Measurements from ENCODE around the gene ATPAF2. TPM values are rescaled to one million over a fixed set of nuclear protein-coding genes. Genes with fewer than 3 reads are reported as not detected.

The ATPAF2 gene
- total RNA-seq, 3 donors from 2014 or later (not counting 1 experiment from before 2014, with no cell fraction given) = 31.4 to 43.4 (median 41.5) TPM

DNA sequence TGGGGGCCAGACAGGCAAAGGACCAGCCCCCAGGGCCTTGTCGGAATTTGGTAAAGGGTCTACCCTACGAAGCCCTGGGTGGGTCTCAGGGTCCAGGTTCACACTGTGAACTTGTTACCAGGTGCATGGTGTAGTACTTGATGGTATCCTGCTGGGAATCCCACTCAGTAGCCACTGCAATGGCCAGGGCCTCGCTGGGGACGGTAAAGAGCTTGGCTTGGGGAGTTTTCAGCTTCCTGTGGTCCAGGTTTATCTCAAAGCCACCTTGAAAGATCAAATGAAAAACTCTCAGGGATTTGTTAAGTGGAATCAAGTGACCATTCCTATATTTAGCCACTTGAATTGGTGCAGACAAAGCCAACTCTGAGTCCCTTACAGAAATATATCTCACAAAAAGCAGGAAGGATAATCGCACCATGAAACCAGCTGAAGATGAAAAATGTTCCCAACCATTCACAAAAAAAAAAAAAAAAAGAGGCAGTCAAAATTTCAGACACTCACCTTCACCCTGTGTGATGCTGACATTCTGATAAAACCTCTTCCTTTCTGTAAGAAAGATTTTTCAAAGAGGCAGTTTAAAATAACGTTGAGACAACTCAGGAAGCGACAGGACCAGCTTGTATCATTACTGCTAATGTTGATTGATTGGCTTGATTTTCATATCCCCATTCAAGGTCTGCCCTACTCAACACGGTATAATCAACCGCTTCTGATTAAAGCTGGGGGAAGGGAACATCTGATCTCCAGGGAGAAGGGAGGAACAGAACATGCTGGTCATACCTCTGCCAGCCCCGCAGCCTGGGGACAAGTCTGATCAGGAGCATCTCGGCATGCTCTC, 10.6 kb downstream of the ATPAF2 start:
- Mint-ChIP-seq H3K9me3 (no peaks in the 10 kb centered on the region), H3K4me1 (peaks cover under 1 to 11% of the 10 kb centered on the region in 2 donors), H3K27ac (no peak overlapping the region), H3K4me3 (no peak overlapping the region), H3K36me3 (no peaks in the 10 kb centered on the region), H3K27me3 (ENCODE audit: low read depth in 2 of 2) (no peaks in the 10 kb centered on the region)
- 96% methylated on average over 7 of the region's 11 CpGs for WGBS (ENCODE audit: insufficient coverage)
- ATAC-seq (no peak), DNase-seq (no peak)
- Histone ChIP-seq H3K4me1 (ENCODE audit: control insufficient read depth, insufficient read depth, low read length) (peaks cover 14% of the 10 kb centered on the region), H3K27me3 (ENCODE audit: control insufficient read depth, insufficient read depth, low read length) (no peaks in the 10 kb centered on the region), H3K4me3 (ENCODE audit: low read length) (no peak overlapping the region), H3K27ac (ENCODE audit: low read length) (no peak overlapping the region), H3K36me3 (ENCODE audit: control insufficient read depth, insufficient read depth, low read length) (peaks cover 24% of the 10 kb centered on the region), H3K9me3 (ENCODE audit: control insufficient read depth, insufficient read depth, low read length) (no peaks in the 10 kb centered on the region)
- TF ChIP-seq, protein P1, sequence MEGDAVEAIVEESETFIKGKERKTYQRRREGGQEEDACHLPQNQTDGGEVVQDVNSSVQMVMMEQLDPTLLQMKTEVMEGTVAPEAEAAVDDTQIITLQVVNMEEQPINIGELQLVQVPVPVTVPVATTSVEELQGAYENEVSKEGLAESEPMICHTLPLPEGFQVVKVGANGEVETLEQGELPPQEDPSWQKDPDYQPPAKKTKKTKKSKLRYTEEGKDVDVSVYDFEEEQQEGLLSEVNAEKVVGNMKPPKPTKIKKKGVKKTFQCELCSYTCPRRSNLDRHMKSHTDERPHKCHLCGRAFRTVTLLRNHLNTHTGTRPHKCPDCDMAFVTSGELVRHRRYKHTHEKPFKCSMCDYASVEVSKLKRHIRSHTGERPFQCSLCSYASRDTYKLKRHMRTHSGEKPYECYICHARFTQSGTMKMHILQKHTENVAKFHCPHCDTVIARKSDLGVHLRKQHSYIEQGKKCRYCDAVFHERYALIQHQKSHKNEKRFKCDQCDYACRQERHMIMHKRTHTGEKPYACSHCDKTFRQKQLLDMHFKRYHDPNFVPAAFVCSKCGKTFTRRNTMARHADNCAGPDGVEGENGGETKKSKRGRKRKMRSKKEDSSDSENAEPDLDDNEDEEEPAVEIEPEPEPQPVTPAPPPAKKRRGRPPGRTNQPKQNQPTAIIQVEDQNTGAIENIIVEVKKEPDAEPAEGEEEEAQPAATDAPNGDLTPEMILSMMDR (IDR thresholded peaks at IDR 0.05) = no peak
- intact Hi-C loops (cut with micrococcal nuclease) = no loop called here

DNA sequence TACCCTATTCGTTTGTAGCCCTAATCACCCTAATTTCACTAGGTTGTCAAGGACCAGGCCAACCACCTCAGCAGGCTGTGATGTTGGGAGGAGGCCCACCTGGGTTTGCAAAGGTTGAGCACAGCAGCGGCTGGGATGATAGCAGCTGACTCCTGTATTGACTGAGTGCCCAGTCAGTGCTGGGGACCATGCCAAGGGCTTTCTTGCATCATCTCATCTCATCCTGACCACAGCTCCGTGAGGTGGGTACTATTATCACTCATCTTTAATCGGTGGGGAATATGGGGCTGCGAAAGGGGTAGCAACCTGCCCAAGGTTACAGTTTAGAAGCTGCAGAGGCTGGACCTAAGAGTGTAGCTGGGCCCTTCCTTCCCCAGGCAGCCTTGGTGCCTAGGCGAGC, 11.7 kb downstream of the ATPAF2 start:
- ATAC-seq (no peak), DNase-seq (no peak)
- no peak overlapping the region for H3K4me3 ChIP-seq (ENCODE audit: low read length)
- no peaks in the 10 kb centered on the region for H3K9me3 Mint-ChIP-seq
- no peaks in the 10 kb centered on the region for H3K36me3 Mint-ChIP-seq
- H3K27ac Mint-ChIP-seq = no peak overlapping the region
- TF ChIP-seq, protein P1 (IDR thresholded peaks at IDR 0.05) = no peak
- 95% methylated on average over 4 of the region's 6 CpGs for WGBS (ENCODE audit: insufficient coverage)
- no peak overlapping the region for H3K4me3 Mint-ChIP-seq
- no peaks in the 10 kb centered on the region for H3K27me3 Mint-ChIP-seq (ENCODE audit: low read depth in 2 of 2)
- peaks cover 14% of the 10 kb centered on the region for H3K4me1 ChIP-seq (ENCODE audit: control insufficient read depth, insufficient read depth, low read length)
- intact Hi-C loops (cut with micrococcal nuclease) = no loop called here
- peaks cover 0 to 4% of the 10 kb centered on the region in 2 donors for H3K4me1 Mint-ChIP-seq
- H3K27ac ChIP-seq (ENCODE audit: low read length) = no peak overlapping the region
- H3K27me3 ChIP-seq (ENCODE audit: control insufficient read depth, insufficient read depth, low read length) = no peaks in the 10 kb centered on the region
- H3K9me3 ChIP-seq (ENCODE audit: control insufficient read depth, insufficient read depth, low read length) = no peaks in the 10 kb centered on the region
- H3K36me3 ChIP-seq (ENCODE audit: control insufficient read depth, insufficient read depth, low read length) = peaks cover 24% of the 10 kb centered on the region

DNA sequence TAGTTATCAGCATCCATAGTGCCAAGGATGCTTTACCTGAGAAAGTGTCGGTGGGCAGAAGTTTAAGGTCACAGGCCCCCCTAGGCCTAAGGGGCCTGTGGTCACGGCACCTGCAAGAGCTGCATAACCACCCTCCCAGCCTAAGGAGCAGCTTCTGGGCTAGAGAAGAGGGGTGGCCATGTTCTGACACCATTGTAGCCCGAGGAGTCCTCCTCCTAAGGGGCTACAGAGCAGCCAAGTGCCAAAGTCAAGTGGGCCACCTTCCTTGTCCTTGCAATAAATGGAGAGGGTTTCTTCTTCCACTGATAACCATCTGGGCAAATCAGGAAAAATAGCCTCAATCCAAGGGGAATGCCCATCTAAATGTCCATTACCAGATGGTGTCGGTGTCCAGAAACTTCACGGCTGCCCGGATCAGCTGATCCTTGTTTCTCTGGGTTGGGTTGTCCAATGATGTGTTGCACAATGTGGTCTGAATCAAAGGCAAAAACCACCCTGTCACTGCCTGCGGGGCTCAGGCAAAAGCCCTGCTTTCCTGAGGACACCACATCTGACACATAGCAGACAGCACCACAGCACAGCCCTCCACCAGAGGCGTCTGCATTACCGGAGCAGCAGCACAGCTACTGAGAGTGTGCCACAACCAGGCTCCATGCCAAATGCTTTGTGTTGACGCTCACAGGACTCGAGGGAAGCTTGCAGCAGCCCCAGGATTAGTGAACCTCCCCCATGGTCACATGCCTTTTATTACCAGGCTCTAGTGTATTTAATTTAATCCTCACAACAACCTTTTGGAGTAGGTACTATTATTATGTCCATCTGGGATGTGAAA, 12.8 kb downstream of the ATPAF2 start:
- Histone ChIP-seq H3K27me3 (ENCODE audit: control insufficient read depth, insufficient read depth, low read length) (no peaks in the 10 kb centered on the region), H3K4me1 (ENCODE audit: control insufficient read depth, insufficient read depth, low read length) (peaks cover 14% of the 10 kb centered on the region), H3K9me3 (ENCODE audit: control insufficient read depth, insufficient read depth, low read length) (no peaks in the 10 kb centered on the region), H3K4me3 (ENCODE audit: low read length) (no peak overlapping the region), H3K27ac (ENCODE audit: low read length) (no peak overlapping the region), H3K36me3 (ENCODE audit: control insufficient read depth, insufficient read depth, low read length) (peaks cover 31% of the 10 kb centered on the region)
- H3K9me3 Mint-ChIP-seq = no peaks in the 10 kb centered on the region
- H3K27ac Mint-ChIP-seq = no peak overlapping the region
- no peaks in the 10 kb centered on the region for H3K27me3 Mint-ChIP-seq (ENCODE audit: low read depth in 2 of 2)
- peaks cover 0 to 4% of the 10 kb centered on the region in 2 donors for H3K4me1 Mint-ChIP-seq
- TF ChIP-seq, protein P1 (IDR thresholded peaks at IDR 0.05) = no peak
- intact Hi-C loops (cut with micrococcal nuclease) = no loop called here
- peak; percentile 53 to 83 (median 53) for ATAC-seq
- H3K36me3 Mint-ChIP-seq = no peaks in the 10 kb centered on the region
- peak in 1 of 2 donors; percentile 68 for DNase-seq
- WGBS (ENCODE audit: insufficient coverage) = 43% methylated on average over 11 of the region's 11 CpGs
- H3K4me3 Mint-ChIP-seq = no peak overlapping the region

All from natural killer cell (primary cell).